Globus pallidus (tissue), 1 donor: Measurements from ENCODE around the gene DIP2B.
"Not testable (repeated sequence)": the region's sequence is repeated elsewhere in the genome, so short reads cannot be mapped to it uniquely, and the experiment has no call there.

Experiments
- DNase-seq: peaks from one replicate; pipeline ENCODE4 v3.0.0-alpha.2; 2015; ENCODE audit warnings: low spot score

The DIP2B gene

GRCh38 chr12:50550530-50551223, 45.9 kb downstream of the DIP2B start:
- no peak for DNase-seq

DNA sequence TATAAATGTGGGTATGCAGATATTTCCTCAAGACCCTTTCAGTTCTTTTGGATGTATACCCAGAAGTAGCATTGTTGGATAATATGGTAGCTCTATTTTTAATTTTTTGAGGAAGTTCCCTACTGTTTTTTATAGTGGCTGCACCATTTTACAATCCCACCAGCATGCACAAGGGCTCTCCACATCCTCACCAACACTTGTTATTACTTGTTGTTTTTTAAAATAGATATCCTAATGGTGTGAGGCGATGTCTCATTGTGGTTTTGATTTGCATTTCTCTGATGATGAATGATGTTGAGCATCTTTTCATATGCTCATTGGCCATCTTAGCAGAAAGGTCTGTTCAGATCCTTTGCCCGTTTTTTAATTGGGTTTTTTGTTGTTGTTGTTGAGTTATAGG, 47.1 kb downstream of the DIP2B start:
- no peak for DNase-seq

- no peak for DNase-seq
Observed at GRCh38 chr12:50554651-50555050, 49.9 kb downstream of the DIP2B start.

DNA sequence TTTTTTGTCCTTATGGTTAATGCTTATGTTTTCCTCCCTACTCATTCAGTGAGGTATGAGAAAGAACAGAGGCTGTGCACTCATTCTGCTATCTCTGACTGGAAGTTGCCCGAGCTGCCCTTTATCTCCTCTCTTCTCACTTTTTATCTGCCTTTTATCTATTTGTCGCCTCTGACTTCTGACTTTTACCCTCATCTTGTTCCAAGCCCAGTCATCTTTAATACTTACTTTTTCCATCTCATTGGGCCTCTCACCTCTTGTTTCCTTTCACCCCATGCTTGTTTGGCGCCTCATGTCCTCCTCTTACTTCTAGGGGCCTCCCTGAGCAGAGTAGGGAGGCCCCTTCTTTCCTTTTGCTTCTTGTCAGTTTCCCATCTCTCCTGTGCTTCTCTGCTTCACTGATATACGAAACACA, 50.7 kb downstream of the DIP2B start:
- DNase-seq = no peak

GRCh38 chr12:50556273-50556672, 51.5 kb downstream of the DIP2B start:
- no peak for DNase-seq

GRCh38 chr12:50556796-50557195, 52.0 kb downstream of the DIP2B start:
- not testable (repeated sequence) for DNase-seq

GRCh38 chr12:50557421-50557820, 52.6 kb downstream of the DIP2B start:
- no peak for DNase-seq

DNA sequence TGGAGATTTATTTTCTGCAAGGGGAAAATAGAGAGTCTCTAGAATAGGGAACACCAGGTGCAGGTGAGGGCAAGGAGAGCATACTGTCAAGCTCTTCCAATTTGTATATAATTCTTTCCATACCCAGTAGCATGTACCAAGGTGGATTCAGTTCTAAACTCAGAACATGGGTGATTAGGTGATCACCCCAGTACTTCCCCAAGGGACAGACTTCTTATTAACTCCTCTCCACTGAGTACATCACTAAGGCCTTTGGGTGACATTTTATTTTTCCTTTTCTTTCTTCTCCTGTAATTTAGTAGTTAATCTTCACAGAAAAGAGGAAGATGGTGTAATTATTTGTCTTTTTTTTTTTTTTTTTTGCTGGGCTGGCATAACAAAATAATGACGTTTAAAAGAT, 54.2 kb downstream of the DIP2B start:
- DNase-seq = no peak

GRCh38 chr12:50562520-50563433, 58.0 kb downstream of the DIP2B start:
- DNase-seq = no peak

GRCh38 chr12:50563434-50563787, 58.6 kb downstream of the DIP2B start:
- no peak for DNase-seq

DNA sequence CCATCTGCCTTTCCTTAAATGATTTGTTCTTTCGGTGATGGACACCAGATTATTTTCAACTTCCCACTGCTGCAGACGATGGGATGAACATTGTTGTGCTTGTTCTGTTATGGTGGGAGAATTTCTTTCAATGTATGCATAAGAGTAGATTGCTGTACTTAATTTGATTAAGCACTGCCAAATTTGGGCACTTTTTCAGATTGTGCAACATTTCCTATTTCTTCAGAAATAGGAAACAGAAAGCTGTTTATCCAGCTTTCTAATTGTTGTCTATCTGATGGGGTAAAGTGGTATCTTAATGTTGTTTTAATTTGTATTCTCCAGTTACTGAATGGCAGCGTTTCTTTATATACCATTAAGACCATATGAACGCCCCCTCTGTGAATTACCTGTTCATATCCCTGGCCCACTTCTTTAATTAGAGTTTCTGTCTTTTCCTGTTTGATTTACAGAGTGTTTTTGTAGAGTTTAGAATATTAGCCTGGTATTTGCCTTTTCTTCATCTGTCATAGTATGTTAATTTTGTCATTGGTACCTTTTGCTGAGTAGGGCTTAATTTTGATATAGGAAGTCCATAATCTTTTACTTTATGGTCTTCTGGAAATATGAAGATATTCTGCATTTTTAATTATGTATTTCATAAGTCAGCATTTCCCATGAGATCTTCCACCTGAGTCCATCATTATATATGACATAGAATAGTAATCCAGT, 59.6 kb downstream of the DIP2B start:
- no peak for DNase-seq

- DNase-seq = no peak
Observed at GRCh38 chr12:50564948-50565297, 60.1 kb downstream of the DIP2B start.

GRCh38 chr12:50566066-50566465, 61.3 kb downstream of the DIP2B start:
- no peak for DNase-seq

DNA sequence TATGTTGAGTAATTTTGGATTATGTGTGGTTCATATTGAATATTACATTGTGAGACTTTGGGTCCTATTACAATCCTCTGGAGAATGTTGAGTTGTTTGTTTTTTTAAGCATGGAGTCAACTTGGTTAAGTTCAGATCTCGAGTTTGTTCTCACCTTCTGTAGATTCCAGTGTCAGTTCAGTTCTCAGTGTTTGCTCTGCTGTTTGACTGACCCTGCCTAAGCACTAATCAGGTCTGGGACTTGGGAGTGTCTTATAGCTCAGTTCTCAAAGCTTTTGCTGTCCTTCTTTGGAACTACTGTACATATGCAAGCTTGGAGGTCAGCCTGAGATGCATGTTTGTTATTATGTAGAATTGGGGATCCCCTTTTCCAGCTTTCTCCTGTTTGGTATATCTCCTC, 63.1 kb downstream of the DIP2B start:
- no peak for DNase-seq

GRCh38 chr12:50568338-50569091, 63.7 kb downstream of the DIP2B start:
- DNase-seq = peak; percentile 25

GRCh38 chr12:50569321-50569720, 64.5 kb downstream of the DIP2B start:
- no peak for DNase-seq

DNA sequence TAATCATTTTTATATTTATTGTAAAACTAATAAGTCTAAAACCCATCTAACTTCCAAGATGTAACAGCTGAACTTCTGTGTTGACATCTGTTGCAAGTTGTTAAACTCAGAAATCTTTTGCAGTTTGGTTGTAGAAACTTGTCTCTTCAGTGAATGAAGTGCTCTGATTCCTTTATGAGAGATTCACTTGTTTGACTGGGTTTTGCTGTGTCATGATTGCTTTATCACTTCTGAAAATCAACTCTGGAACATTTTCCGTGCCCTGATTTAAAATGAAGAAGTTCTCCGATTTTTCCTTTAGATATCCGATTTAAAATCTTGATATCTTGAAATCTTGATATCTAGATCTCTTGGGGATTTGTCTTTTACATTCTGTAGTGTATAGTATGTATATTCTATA, 65.1 kb downstream of the DIP2B start:
- peak; percentile 60 for DNase-seq

DNA sequence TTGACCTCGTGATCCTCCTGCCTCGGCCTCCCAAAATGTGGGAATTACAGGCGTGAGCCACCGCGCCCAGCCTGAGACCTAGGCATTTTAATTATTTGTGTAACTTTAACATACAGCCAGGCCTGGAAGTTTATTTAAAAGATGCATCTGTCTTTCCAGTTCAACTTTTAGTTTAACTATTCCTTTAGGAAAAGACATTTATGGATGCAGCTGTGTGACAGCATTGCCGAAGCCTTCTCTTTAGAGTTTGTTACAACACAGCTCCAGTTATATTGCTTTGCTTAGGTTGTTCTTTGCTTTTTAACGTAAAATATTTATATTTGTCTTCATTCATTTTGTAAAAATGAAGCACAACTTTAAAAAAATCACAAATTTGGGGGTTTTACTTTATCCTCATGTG, 67.0 kb downstream of the DIP2B start:
- DNase-seq = no peak

DNA sequence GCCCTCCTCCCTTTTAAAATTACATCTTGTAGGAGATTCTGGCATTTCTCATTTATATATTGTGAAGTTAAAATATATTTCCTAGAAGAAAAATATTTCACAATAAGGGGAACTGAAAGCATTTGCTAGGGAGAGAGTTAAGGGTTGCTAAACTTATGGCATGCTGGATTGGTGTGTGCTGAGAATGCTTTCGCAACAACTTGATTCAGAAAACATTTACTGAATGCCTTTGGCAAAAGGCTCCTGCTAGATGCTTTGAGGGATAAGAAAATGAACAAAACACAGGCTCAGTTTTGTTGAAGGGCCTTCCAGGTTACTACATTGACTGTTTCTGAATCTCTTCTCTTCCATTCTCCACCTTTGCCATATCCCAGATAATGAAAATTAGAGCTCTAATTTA, 67.5 kb downstream of the DIP2B start:
- no peak for DNase-seq

GRCh38 chr12:50572760-50573159, 68.0 kb downstream of the DIP2B start:
- DNase-seq = no peak

- no peak for DNase-seq
Observed at GRCh38 chr12:50573271-50573670, 68.5 kb downstream of the DIP2B start.
